HK-2 (cell line): ENCODE data around the gene SYT17.
A peak's percentile ranks its signal among the peaks of the same experiment; 100 is the strongest.

Experiments
- DNase-seq: peaks from one replicate; pipeline ENCODE4 v3.0.0-alpha.2; 2018; ENCODE audit not compliant: unreplicated experiment

The SYT17 gene, protein sequence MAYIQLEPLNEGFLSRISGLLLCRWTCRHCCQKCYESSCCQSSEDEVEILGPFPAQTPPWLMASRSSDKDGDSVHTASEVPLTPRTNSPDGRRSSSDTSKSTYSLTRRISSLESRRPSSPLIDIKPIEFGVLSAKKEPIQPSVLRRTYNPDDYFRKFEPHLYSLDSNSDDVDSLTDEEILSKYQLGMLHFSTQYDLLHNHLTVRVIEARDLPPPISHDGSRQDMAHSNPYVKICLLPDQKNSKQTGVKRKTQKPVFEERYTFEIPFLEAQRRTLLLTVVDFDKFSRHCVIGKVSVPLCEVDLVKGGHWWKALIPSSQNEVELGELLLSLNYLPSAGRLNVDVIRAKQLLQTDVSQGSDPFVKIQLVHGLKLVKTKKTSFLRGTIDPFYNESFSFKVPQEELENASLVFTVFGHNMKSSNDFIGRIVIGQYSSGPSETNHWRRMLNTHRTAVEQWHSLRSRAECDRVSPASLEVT

DNA sequence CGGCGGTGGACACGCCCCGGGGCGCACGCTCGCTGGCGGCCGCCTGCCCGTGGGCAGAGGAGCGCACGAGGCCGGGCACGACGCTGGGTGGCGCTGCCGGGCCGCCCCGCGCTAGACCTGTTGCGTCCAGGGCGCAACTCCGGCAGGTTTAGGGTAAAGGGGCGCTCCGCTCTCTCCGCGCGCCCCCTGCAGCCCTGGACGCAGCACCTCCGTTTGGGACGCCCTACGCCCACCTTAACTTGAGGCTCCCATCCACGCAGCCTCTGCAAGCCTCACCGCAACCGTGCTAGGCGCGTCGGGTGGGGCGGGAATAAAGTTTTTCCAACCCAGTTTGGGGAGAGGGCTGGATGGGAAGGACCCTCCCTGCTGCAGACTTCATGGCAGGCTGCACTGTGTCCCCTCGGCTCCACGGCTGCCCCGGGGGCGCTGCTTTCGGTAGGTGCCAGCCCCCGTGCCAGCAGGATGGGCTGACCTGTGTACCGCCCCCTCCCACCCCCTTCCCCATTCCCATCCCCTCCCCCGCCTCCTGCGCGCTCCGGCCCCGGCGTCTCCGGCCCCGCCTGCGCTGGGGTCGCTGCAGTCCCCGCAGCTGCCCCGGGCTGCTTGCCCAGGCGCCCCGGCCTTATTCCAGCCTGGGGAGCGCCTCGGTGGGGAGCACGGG is at the start of gene SYT17:
Gene SYT17, plus strand, starts transcription at position 531 of the 661 bp plus-strand sequence. CDS start 407 bp downstream, outside the sequence.
- DNase-seq = peak; percentile 49

DNA sequence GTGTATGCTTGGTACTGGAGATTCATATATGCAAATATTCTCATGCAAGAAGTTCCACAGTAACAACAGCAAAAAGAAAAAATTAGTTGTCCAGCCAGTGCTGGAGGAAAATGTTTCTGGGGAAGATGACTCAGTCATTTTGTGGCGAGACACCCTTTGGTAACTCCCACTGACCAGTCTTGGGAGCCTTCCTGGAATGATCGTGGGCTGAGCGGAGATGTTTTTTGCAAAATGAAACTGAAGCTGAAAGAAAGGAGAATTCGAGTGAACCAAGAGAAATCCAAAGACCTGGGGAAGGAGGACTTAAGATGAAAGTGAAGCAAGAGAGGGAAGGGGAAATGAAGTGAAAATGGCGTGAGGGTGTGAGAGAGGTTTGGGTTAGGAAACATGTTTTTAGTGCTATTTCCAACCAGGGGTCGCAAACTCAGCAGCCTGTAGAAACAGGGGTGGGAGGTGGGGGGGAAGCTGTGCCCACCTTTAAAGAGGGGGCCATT is 49.1 kb upstream of the SYT17 start:
- DNase-seq = peak; percentile 20

DNA sequence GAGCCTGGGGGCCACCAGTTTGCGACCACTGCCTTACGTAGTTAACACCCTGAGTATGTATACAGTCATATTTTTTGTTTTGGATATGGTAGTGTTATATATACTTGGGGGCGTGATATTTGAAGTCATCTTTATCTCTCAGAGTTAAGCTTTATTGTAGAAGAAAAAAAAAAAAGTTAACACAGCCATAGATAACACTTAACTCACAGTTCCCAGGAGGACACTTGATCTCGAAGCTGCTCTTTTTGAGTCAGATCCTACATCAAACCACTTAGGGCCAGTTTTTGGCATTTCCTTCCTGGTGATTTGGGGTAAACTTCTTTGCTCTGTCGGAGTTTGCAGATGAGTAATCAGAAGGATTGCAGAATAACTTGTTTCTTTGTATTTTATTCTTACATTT is 48.5 kb upstream of the SYT17 start:
- DNase-seq = no peak

DNA sequence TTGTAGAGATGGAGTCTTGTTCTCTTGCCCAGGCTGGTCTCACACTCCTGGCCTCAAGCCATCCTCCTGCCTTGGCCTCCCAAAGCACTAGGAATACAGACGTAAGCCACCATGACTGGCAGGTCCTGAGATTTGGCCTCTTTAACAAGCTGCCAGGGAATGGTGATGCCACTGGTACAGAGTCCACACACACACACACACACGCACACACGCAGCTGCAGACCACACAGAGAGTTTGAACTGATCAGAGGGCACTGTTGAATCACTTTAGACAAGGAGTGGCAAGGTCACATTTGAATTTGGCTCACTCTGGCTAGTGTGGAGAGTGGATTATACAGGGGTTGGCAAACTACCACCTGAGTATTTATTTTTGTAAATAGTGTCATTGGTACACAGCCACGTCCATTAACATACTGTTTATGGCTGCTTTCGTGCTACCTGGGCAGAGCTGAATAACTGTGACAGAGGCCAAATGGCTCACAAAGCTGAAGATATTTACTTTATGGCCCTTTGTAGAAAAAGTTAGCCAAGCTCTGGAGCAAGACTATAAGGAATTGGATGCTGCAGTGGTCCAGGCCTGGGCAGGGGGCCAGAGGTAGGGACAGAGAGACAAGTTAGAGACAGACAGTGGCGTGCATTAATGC is 44.4 kb upstream of the SYT17 start:
- DNase-seq = no peak

DNA sequence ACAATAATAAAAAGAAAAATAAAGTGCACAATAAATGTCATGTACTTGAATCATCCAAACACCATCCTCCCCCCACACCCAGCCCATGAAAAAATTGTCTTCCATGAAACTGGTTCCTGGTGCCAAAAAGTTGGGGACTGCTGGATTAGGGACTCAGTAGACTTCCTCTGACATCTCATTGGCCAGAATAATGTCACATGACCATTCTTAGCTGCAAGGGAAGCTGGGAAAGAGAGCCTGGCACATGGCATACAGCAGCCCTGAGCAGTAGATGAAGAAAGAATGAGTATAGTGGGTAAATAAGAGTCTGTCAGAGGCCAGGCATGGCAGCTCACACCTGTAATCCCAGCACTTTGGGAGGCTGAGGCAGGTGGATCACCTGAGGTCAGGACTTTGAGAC is 41.7 kb upstream of the SYT17 start:
- DNase-seq = no peak

DNA sequence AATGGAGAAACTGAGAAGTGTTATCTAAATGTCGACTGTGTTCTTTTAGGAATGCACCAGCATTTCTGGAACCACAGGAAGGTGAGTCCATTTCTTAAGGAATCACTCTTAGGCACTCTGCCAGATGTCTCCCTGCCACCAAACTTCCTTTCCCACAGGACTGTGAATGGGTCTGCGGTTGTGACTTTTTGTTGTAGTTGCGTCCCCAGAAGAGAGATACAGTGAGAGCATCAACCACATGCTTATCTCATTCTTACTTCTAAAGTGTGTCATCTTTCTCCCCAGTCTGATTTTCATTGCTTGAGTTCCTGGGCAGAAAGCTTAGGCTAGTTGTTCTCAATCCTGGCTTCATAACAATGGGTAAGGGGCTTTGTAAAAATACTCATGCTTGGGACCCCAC is 40.8 kb upstream of the SYT17 start:
- no peak for DNase-seq

DNA sequence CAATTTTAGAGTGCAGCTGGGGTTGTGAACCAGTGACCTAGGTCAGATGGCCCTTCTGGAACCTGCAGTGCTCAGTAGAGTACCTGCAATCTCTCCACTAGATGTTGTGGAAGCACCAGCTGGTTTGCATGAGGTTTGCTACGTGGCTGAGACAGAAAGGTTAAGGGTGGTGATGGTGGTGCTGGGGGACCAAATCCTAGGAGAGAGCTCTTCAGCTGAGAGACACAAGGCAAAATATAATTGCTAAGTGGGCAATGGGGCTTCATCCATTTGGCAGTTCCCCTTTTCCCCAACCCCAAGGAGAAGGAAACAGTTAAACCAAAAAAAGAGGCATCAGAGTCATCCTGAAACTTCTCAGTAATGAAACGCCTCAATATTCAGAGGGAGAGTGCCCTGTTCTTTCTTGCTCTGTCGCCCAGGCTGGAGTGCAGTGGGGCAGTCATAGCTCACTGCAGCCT is 40.3 kb upstream of the SYT17 start:
- no peak for DNase-seq

DNA sequence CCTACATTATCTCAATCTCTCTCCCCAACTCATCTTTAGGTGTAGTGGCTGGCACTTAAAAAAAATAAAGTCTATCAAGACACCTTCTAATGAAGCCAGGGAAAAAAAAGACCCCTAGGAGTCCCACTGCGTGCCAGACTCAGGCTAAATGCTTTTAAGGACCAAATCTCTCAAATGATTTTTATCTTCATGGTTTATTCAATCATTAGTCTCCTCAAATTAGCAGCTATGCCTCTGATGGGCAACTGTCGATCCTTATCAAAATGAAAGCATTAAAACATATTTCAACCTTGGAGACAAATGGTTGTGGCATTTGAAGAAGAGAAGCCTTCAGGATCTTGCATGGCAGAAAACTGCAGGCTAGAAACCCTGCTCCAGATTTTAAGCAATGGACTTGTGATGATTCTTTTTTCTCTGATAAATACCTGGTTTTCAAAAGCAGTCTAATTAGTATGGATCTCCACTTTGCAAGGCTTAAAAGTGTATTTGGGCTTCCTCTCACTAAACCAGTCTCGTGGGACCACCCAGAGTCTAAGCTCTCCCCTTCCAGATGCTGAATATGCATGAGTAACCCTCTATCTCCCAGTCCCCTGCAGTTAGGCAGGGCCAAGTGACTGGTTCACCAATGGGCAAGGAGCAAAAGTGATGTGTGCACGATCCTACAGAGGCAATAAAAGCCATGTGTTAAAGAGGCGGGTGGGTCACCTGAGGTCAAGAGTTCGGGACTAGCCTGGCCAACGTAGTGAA is 39.4 kb upstream of the SYT17 start:
- DNase-seq = no peak

DNA sequence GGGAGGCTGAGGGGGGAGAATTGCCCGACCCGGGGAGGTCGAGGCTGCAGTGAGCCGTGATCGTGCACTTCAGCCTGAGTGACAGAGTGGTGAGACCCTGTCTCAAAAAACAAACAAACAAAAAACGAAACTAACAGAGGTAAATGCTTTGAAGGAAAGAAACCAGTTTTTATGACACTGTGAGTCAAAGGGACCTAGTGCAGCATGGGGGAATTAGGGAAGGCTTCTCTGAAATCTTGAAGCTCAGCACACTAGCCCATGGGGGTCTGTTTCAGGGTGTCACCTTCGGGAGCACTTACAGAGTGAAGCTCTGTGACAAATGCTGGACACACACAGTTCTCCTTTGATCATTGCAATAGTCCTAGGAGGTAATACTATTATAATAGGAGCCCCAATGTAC is 37.7 kb upstream of the SYT17 start:
- DNase-seq = no peak

DNA sequence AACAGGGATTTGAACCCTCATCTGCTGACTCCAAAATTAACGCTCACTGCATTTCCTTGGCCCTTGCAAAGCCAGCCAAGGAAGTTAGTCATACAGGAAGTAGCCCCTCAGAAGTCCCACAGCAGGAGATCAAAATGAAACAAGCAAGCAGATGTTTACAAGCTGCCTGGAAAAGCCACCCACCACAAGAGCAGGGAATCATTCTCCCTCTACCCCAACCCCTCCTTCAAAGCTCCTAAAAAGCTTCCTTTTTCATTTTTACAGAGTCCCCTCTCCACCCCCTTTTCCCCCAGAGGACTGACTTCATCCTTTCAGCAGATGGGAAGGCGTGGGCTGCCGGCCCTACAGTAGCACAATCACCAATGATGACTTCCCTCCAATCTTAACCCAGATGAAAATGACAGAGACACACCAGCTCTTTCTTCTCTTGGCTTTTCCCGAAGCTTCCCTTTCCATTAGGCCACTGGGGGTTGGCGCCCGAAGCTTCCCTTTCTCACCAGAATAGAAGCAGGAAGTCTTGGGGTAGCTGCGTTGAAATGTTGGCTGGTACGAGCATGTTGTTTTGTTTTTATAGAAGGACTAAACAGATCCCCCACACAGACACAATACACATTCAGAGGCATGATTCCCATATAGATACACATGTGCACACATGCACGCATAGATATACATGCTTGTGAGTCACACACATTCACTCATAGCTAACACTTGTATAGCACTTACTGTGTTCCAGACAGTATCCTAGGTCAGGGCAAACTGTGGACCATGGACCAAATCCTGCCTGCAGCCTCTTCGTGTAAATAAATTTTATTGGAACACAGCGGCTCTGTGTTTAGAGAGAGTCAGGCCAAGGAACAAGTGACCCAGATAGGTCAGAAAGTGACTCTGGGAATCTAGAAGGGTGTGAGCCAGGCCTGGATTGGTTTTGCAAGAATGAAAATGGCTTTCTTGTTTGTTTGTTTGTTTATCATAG is 36.9 kb upstream of the SYT17 start:
- no peak for DNase-seq

DNA sequence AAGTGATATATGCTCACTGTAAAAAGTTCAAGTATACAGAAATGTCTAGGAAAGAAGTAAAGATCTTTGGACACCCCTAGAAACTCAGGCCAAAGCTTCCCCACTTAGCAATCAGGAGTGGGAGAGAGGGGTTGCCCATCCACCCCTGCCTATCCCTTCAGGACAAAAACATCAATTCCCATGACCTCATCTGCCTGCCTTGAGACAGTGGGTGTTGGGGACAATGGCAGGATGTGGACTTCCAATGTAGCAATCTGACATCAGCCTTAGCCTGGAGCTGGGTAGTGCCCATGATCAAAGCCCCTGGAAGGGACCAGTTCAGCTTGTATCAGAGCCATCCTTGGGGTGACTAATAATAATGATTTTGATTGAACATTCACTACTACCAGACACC is 36.2 kb upstream of the SYT17 start:
- no peak for DNase-seq

DNA sequence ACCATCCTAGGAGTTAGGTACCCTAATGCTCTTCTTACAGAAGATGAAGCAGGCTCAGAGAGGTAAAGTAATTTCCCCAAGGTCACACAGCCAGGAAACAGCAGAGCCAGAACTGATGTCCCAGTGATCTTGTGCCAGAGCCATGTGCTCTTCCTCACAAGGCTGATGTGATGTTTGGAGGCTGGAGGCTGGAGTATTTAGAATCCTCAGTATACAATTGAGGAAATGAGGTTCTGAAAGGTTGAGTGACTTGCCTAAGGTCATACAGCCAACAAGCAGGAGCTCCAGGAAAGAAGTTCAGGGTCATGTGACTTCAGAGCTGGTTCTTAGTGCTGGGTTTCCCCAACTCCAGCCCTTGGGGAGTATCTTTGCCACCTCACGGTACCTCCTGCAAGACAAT is 35.8 kb upstream of the SYT17 start:
- no peak for DNase-seq

DNA sequence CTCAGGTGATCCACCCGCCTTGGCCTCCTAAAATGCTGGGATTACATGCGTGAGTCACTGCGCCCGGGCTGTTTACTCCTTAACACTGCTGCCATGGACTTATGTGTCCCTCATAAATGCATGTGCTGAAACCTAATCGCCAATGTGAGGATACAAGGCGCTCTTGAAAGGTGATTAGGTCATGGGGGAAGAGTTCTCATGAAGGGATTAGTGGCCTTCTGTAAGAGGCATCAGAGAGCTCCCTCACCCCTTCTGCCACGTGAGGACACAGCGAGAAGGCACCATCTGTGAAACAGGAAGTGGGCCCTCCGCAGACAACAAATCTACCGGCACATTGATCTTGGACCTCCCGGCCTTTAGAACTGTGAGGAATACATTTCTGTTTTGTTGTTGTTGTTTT is 35.1 kb upstream of the SYT17 start:
- DNase-seq = no peak

DNA sequence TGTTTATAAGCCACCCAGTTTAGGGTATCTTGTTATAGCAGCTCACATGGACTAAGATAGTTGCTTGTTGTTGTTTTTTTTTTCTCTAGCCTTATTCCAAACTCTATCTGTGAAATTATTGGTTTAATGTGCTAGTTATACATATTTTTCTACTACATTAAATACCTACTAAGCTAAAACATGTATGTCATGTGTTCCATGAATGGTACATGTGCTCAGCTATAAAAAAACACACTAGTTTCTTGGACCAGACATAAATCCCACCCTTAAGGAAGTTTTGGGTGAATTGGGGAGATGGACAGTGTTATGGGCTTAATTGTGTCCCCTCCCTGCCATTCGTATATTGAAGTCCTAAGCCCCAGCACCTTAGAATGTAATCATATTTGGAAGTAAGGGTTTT is 34.4 kb upstream of the SYT17 start:
- no peak for DNase-seq

DNA sequence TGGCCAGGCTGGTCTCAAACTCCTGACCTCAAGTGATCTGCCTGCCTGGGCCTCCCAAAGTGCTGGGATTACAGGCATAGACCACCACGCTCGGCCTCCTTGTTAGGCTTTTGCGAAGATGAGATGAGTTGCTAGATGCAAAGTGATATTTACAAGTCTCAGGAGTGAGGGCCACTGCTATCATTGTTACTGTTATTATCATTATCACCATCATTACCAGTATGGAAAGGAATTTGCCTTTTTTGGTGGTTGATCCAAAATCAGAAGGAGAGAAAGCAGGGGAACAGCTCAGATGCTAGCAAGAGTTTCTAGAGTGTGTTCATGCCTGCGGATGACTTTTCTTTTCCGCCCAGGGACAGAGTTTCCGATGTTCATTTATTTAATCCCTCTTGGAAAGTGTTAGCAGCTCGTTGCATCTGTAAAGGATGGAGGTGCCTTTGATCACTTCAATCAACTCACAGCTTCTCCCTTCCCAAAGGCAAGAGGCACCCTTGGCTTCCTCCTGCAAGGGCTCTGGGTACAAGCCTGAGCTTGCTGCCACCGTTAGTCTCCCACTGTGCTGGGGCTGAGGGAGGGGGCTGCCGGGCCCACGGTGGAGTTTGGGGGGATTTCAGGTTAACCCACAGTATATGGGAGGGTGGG is 32.7 kb upstream of the SYT17 start:
- DNase-seq = no peak

DNA sequence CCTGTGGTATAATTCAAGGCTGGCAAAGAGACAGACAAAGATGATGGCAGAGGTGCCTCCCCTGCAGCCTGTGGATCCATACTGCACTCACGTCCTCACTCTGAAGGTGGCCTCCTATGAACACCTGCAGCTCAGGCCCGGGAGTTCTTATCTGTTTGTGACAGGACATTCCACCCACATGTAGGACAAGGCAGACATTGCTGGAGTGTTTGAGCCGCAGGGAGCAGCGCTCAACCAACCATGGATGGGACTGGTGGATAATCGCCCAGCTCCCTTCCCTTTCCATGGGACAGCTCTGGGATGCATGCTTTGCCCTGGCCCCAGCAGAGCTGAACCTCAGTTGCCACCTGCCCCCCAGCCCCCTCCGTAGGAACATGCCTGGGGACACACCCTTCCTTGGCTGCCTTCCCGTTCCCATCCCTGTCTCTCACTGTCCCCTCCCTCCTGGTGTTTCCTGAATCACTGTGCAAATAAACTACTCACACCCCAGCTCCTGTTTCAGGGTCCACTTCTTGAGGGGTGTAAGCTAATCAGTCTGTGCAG is 32.1 kb upstream of the SYT17 start:
- DNase-seq = no peak

DNA sequence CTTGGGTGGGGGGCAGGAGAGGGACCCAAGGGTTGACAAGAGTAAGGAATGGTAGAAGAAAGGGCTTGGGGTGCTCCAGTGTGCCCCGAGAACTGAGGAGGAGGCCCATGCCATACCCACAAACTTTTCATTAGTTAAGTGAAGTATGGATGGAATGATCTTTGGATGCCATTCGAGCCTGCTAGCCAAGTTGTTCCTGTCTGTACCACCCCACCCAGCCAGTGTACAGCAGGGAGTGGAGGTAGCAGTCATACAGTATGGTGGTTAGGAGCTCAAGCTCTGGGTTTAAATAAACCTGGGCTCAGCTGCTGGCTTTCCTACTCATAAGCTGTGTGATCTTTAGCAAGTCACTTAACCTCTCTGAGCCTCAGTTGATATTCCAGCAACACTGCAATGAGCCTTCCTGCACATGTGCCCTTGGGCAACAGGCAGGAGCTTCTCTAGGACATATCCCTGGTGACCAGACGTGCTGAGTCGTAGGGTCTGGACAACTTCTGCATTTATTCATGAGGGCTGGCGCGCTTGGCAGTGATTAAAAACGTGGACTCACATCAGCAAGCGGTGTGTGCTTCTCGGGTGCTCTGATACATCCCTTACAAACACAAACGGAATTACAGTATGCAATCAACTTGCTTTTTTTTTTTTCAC is 31.4 kb upstream of the SYT17 start:
- no peak for DNase-seq

DNA sequence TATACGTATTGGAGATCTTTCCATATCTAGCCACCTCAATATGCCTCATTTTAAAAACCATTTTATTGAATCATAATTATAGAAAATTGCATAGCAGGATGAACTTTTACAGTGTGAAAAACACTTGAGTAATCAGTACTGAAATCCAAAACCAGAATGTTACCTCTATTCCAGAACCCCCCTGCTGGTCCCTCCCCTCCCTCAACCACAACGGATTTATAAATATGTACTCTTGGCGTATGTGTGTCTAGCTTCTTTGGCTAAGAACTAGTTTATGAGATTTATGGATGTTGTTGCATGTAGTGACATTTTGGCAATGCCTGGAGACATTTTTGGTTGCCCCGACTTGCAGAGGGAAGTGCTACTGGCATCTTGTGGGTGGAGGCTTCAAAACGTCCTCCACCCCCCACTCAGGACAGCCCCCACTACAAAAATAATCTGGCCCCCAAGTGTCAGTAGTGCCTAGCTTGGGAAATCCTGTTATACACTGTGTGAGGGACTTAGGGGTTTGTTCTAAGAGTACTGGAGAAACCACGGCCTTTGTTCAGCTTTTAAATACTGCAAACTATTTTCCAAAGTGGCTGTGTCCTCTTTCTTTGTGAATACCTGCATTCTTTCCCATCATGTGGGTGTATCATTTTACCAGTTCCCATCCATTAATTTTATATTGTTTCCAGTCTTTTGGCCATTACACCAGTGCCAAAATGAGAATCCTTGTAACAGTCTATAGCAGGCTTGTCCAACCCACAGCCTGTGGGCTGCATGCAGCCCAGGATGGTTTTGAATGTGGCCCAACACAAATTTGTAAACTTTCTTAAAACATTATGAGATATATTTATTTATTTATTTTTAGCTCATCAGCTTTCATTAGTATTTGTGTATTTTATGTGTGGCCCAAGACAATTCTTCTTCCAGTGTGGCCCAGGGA is 30.6 kb upstream of the SYT17 start:
- DNase-seq = no peak
